ENCODE measurements around the gene APC.

APC gene

GRCh38 chr5:112737463-112738190, at the start of gene APC:
Gene APC (plus strand): TSS chr5:112737885. CDS start chr5:112754891, 17,006 bp downstream.
- DNase-seq (ENCODE audit: low read depth) = peak; percentile 59

GRCh38 chr5:112689155-112689909, 48.4 kb upstream of the APC start:
- DNase-seq (ENCODE audit: low read depth) = no peak

- no peak for DNase-seq (ENCODE audit: low read depth)
Measured at GRCh38 chr5:112690605-112691338, 46.9 kb upstream of the APC start.

- no peak for DNase-seq (ENCODE audit: low read depth)
Measured at GRCh38 chr5:112691339-112691680, 46.4 kb upstream of the APC start.

- DNase-seq (ENCODE audit: low read depth) = no peak
Measured at GRCh38 chr5:112691758-112692157, 45.9 kb upstream of the APC start.

GRCh38 chr5:112692472-112692871, 45.2 kb upstream of the APC start:
- no peak for DNase-seq (ENCODE audit: low read depth)

GRCh38 chr5:112693301-112693700, 44.4 kb upstream of the APC start:
- no peak for DNase-seq (ENCODE audit: low read depth)

- DNase-seq (ENCODE audit: low read depth) = no peak
Measured at GRCh38 chr5:112694853-112695709, 42.6 kb upstream of the APC start.

- no peak for DNase-seq (ENCODE audit: low read depth)
Measured at GRCh38 chr5:112696786-112697185, 40.9 kb upstream of the APC start.

GRCh38 chr5:112697322-112697721, 40.4 kb upstream of the APC start:
- no peak for DNase-seq (ENCODE audit: low read depth)

GRCh38 chr5:112697833-112698232, 39.9 kb upstream of the APC start:
- DNase-seq (ENCODE audit: low read depth) = no peak

GRCh38 chr5:112703866-112704820, 33.5 kb upstream of the APC start:
- no peak for DNase-seq (ENCODE audit: low read depth)

GRCh38 chr5:112706446-112707016, 31.2 kb upstream of the APC start:
- DNase-seq (ENCODE audit: low read depth) = no peak

- DNase-seq (ENCODE audit: low read depth) = peak; percentile 92
Measured at GRCh38 chr5:112707187-112708102, 30.2 kb upstream of the APC start.

GRCh38 chr5:112708103-112708622, 29.5 kb upstream of the APC start:
- no peak for DNase-seq (ENCODE audit: low read depth)

GRCh38 chr5:112709416-112709815, 28.3 kb upstream of the APC start:
- no peak for DNase-seq (ENCODE audit: low read depth)

- DNase-seq (ENCODE audit: low read depth) = no peak
Measured at GRCh38 chr5:112710896-112711295, 26.8 kb upstream of the APC start.

- DNase-seq (ENCODE audit: low read depth) = no peak
Measured at GRCh38 chr5:112711436-112711835, 26.2 kb upstream of the APC start.

GRCh38 chr5:112713206-112713605, 24.5 kb upstream of the APC start:
- DNase-seq (ENCODE audit: low read depth) = no peak
